PC-3 (cell line): Measurements from ENCODE around the gene SPATC1L. TPM values are rescaled to one million over a fixed set of nuclear protein-coding genes. Genes with fewer than 3 reads are reported as not detected.
"Not testable (repeated sequence)": the region's sequence is repeated elsewhere in the genome, so short reads cannot be mapped to it uniquely, and the experiment has no call there.

Experiments used
- ATAC-seq: fragments of 200-7000 bp; cut with Tn5 transposase; 2 replicates; pipeline ENCODE4 v1.9.1; 2020; ENCODE audit warnings: mild to moderate bottlenecking, moderate library complexity
- BruUV-seq: library from RNA; stranded (reverse); fragments of 400-500 nt; replicated peaks from 2 replicates; lab custom pipeline; 2021; lab: Mats Ljungman, UMichigan
- CTCF ChIA-PET: fragments of 300-600 bp; sonication (Branson Sonifier 250); formaldehyde crosslinking; loops from one replicate; lab custom pipeline; 2022; ENCODE audit warnings: antibody characterized with exemption; lab: Charles Lee
- POLR2A ChIA-PET: fragments of 300-600 bp; sonication (Branson Sonifier 250); formaldehyde crosslinking; loops from one replicate; lab custom pipeline; 2022; ENCODE audit warnings: antibody characterized with exemption; ENCODE audit not compliant: unreplicated experiment; lab: Charles Lee
- DNase-seq: peaks from one replicate; pipeline ENCODE4 v3.0.0-alpha.2; 2015
- H2AFZ ChIP-seq: fragments of 300-600 bp; sonication (generic); 2 replicates; pipeline ENCODE4 v1.6.0; 2016; ENCODE audit warnings: antibody characterized with exemption, low read length
- H3F3A ChIP-seq: fragments of 300-600 bp; sonication (generic); one replicate; pipeline ENCODE4 v1.6.0; 2017; ENCODE audit warnings: antibody characterized with exemption, low read length, control low read depth, mild to moderate bottlenecking; ENCODE audit not compliant: unreplicated experiment
- H3K27ac ChIP-seq: fragments of 300-600 bp; sonication (generic); 2 replicates; pipeline ENCODE4 v1.5.1; 2016; ENCODE audit warnings: mild to moderate bottlenecking, low read length
- H3K27me3 ChIP-seq: fragments of 300-600 bp; sonication (generic); 2 replicates; pipeline ENCODE4 v1.6.1; 2016; ENCODE audit warnings: low read length, mixed read lengths
- H3K36me3 ChIP-seq: fragments of 300-600 bp; sonication (generic); 2 replicates; pipeline ENCODE4 v1.6.1; 2016; ENCODE audit warnings: low read depth, mixed run types, low read length, mixed read lengths
- H3K4me1 ChIP-seq: fragments of 300-600 bp; sonication (generic); 2 replicates; pipeline ENCODE4 v1.5.1; 2016; ENCODE audit warnings: low read length; ENCODE audit not compliant: insufficient read depth
- H3K4me2 ChIP-seq: fragments of 300-600 bp; sonication (generic); 2 replicates; pipeline ENCODE4 v1.6.0; 2016; ENCODE audit warnings: low read length
- H3K4me3 ChIP-seq: fragments of 300-600 bp; sonication (generic); 2 replicates; pipeline ENCODE4 v1.5.1; 2016; ENCODE audit warnings: mild to moderate bottlenecking, low read length, mixed read lengths
- H3K79me2 ChIP-seq: fragments of 300-600 bp; sonication (generic); 2 replicates; pipeline ENCODE4 v1.6.1; 2017; ENCODE audit warnings: low read length, mixed read lengths
- H3K9ac ChIP-seq: fragments of 300-600 bp; sonication (generic); 2 replicates; pipeline ENCODE4 v1.6.0; 2016; ENCODE audit warnings: mild to moderate bottlenecking, low read length
- H3K9me2 ChIP-seq: fragments of 300-600 bp; sonication (generic); replicated peaks from 2 replicates; pipeline ENCODE4 v1.6.1; 2016; ENCODE audit warnings: mixed run types, low read length, mixed read lengths
- H3K9me3 ChIP-seq: fragments of 300-600 bp; sonication (generic); 2 replicates; pipeline ENCODE4 v1.6.1; 2016; ENCODE audit warnings: low read length, mixed read lengths
- H4K20me1 ChIP-seq: fragments of 300-600 bp; sonication (generic); 2 replicates; pipeline ENCODE4 v1.6.1; 2016; ENCODE audit warnings: low read length, mixed read lengths
- CTCF ChIP-seq: fragments of 300-600 bp; sonication (generic); conservative IDR thresholded peaks from 2 replicates; pipeline ENCODE4 v1.5.1; 2017; ENCODE audit warnings: antibody characterized with exemption, low read depth, mild to moderate bottlenecking, low read length
- EZH2 ChIP-seq: fragments of 300-600 bp; sonication (generic); IDR thresholded peaks from one replicate; pipeline ENCODE4 v1.6.1; 2017; ENCODE audit warnings: antibody characterized with exemption, mild to moderate bottlenecking, low read length; ENCODE audit not compliant: unreplicated experiment
- EZH2phosphoT487 ChIP-seq: fragments of 300-600 bp; sonication (generic); IDR thresholded peaks from 2 replicates; pipeline ENCODE4 v1.6.1; 2018; ENCODE audit warnings: mild to moderate bottlenecking, antibody characterized with exemption, low read length, borderline replicate concordance
- intact Hi-C: fragments of 100-400 bp; cut with micrococcal nuclease; formaldehyde crosslinking; loops from 2 replicates; pipeline ENCODE4 v1.9.0; 2023
- total RNA-seq: library from RNA; depleted of rRNA; stranded (reverse); fragments of >200 nt; gene quantifications from 2 replicates; pipeline ENCODE4 v1.2.3, GENCODE V29; 2014

Gene SPATC1L
- total RNA-seq, 1 experiment from 2014 or later, result 41.7 TPM

DNA sequence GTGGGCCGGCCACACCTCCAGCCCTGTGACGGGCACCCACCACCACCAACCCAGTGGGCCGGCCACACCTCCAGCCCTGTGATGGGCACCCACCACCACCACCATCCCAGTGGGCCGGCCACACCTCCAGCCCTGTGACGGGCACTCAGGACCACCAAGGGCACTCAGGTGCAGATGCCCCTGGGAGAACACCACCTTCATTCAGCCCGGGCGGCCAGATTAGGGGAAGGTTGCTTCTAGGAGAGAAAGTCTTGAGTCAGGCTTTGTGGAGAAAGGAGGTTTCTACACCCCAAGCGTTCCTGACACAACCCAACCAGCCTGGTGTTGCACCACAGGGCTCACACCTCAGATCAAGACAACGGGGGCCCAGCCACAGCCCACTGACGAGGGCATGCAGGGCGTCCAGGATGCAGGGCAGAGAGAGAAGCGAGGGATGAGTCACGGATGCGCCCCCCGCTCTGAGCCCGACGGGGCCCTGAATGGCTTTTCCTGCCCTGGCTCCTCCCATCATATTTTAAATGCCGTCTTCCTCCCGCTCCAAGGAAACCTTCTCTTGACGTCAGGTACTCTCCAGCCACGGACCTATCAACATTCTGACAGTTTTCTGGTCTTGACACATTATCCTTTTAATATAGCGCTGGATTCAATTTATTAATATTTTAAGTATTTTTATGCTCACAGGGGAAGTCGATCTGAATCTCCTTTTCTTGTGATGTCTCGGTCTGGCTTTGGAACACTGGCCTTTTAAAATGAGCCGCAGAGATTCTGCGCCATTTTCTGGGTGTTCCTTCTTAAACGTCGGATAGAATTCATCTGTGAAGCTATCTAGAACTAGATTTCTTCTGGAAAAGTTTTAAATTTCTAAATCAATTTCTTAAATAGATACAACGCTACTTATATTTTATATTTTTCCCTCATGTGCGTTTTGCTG, 631 bp upstream of the SPATC1L start:
- Histone ChIP-seq H3K4me2 (peak overlapping the region; percentile 95), H3K36me3 (no peaks in the 10 kb centered on the region), H4K20me1 (no peaks in the 10 kb centered on the region), H3K4me1 (peaks cover 30% of the 10 kb centered on the region), H2AFZ (peak overlapping the region; percentile 95), H3K27me3 (no peaks in the 10 kb centered on the region), H3K27ac (peak overlapping the region; percentile 34), H3K4me3 (peak overlapping the region; percentile 96), H3K9ac (peak overlapping the region; percentile 54), H3K9me2 (no peaks in the 10 kb centered on the region), H3K9me3 (no peaks in the 10 kb centered on the region), H3K79me2 (peaks cover 4% of the 10 kb centered on the region; the same call in 1 of the 2 replicates), H3F3A (no peaks in the 10 kb centered on the region)
- TF ChIP-seq CTCF, result no peak
- TF ChIP-seq EZH2, result no peak
- TF ChIP-seq EZH2phosphoT487, result no peak
- CTCF ChIA-PET, result no interaction called here
- POLR2A ChIA-PET, result no interaction called here
- TSS peak; percentile 71 for BruUV-seq
- peak; percentile 75 for ATAC-seq
- intact Hi-C loops, result loop anchor here (2.0 kb wide), 1 partner anchor 42 kb away; no protein-coding TSS in a partner anchor
- DNase-seq, result peak; percentile 65

DNA sequence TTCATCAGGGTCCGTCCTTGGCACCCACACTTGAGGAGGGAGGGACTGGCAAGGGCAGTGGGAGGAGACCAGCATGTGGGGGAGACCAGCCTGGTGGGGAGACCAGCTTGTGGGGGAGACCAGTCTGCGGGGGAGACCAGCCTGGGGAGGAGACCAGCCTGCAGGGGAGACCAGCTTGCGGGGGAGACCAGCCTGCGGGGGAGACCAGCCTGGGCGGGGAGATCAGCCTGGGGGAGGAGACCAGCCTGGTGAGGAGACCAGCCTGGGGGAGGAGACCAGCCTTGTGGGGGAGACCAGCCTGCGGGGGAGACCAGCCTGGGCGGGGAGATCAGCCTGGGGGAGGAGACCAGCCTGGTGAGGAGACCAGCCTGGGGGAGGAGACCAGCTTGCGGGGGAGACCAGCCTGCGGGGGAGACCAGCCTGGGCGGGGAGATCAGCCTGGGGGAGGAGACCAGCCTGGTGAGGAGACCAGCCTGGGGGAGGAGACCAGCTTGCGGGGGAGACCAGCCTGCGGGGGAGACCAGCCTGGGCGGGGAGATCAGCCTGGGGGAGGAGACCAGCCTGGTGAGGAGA, 836 bp downstream of the SPATC1L start:
- H2AFZ ChIP-seq, H3K9me2 ChIP-seq, H3K27ac ChIP-seq, H3K36me3 ChIP-seq, intact Hi-C loops, H3K9me3 ChIP-seq, H3K79me2 ChIP-seq, ATAC-seq, POLR2A ChIA-PET, DNase-seq, H3F3A ChIP-seq, H3K9ac ChIP-seq, BruUV-seq, H4K20me1 ChIP-seq, H3K27me3 ChIP-seq, CTCF ChIA-PET: not testable (repeated sequence)
- Histone ChIP-seq H3K4me2 (peak overlapping the region; percentile 98), H3K4me3 (peak overlapping the region; percentile 96), H3K4me1 (peaks cover 16% of the 10 kb centered on the region)

- Histone ChIP-seq H3K27me3 (no peaks in the 10 kb centered on the region), H3F3A (no peaks in the 10 kb centered on the region), H3K27ac (no peak overlapping the region), H3K4me1 (peaks cover 9% of the 10 kb centered on the region), H4K20me1 (no peaks in the 10 kb centered on the region), H3K79me2 (peaks cover 4% of the 10 kb centered on the region; the same call in 1 of the 2 replicates), H3K9me2 (no peaks in the 10 kb centered on the region), H3K36me3 (no peaks in the 10 kb centered on the region), H3K9me3 (no peaks in the 10 kb centered on the region), H3K9ac (no peak overlapping the region), H2AFZ (no peak overlapping the region), H3K4me2 (0 out of 2 replicates have a peak overlapping the region, but pooled peaks have one; percentile 18), H3K4me3 (no peak overlapping the region; the same call in 1 of the 2 replicates)
- TF ChIP-seq EZH2phosphoT487 (no peak), CTCF (no peak), EZH2 (no peak)
- no TSS peak for BruUV-seq
- ATAC-seq (no peak), DNase-seq (no peak)
- intact Hi-C loops, result no loop called here
- POLR2A ChIA-PET, result no interaction called here
- CTCF ChIA-PET, result no interaction called here
Measured at GRCh38 chr21:46182548-46183336, 1.5 kb downstream of the SPATC1L start.
